SU-DHL-6 (cell line): ENCODE measurements around the gene ST3GAL5.
"Not testable (repeated sequence)": the region's sequence is repeated elsewhere in the genome, so short reads cannot be mapped to it uniquely, and the experiment has no call there.

ENCODE experiments used
- H2AFZ ChIP-seq: fragments of 200-600 bp; sonication (generic); 2 replicates; pipeline ENCODE4 v1.6.1; 2014; ENCODE audit warnings: low read depth, mild to moderate bottlenecking, moderate library complexity, mixed read lengths, antibody characterized with exemption, low read length; ENCODE audit not compliant: severe bottlenecking
- H3F3A ChIP-seq: fragments of 200-600 bp; shearing (Covaris generic); 2 replicates; pipeline ENCODE4 v1.6.0; 2016; ENCODE audit warnings: antibody characterized with exemption, mild to moderate bottlenecking; ENCODE audit not compliant: insufficient read depth
- H3K27ac ChIP-seq: fragments of 200-600 bp; sonication (generic); 2 replicates; pipeline ENCODE4 v1.5.1; 2016; ENCODE audit warnings: low read depth, mild to moderate bottlenecking, low read length, moderate library complexity, mixed read lengths
- H3K27me3 ChIP-seq: fragments of 200-600 bp; sonication (generic), shearing (Covaris generic); 2 replicates; pipeline ENCODE4 v1.6.0; 2014; ENCODE audit warnings: mild to moderate bottlenecking, low read length
- H3K36me3 ChIP-seq: fragments of 200-600 bp; sonication (generic); 2 replicates; pipeline ENCODE4 v1.6.1; 2014; ENCODE audit warnings: mild to moderate bottlenecking, low read length, mixed read lengths
- H3K4me2 ChIP-seq: fragments of 300-600, 200-600 bp; shearing (Covaris generic), sonication (generic); 2 replicates; pipeline ENCODE4 v1.6.0; 2014; ENCODE audit warnings: low read length, low read depth, mild to moderate bottlenecking; ENCODE audit not compliant: poor library complexity, severe bottlenecking
- H3K4me3 ChIP-seq: fragments of 200-600 bp; sonication (generic); 2 replicates; pipeline ENCODE4 v1.5.1; 2014; ENCODE audit warnings: antibody characterized with exemption, low read length, mild to moderate bottlenecking, mixed read lengths; ENCODE audit not compliant: insufficient read depth, poor library complexity, severe bottlenecking
- H3K79me2 ChIP-seq: fragments of 200-600 bp; sonication (generic); 2 replicates; pipeline ENCODE4 v1.6.1; 2014; ENCODE audit warnings: mild to moderate bottlenecking, low read length, moderate library complexity; ENCODE audit not compliant: insufficient read depth
- H3K9ac ChIP-seq: fragments of 200-600 bp; sonication (generic); 2 replicates; pipeline ENCODE4 v1.7.0; 2014; ENCODE audit warnings: mild to moderate bottlenecking, low read length
- H3K9me2 ChIP-seq: fragments of 200-600 bp; sonication (generic); replicated peaks from 2 replicates; pipeline ENCODE4 v1.6.1; 2014; ENCODE audit warnings: low read length; ENCODE audit not compliant: insufficient read depth
- H3K9me3 ChIP-seq: fragments of 200-600 bp; sonication (generic); 2 replicates; pipeline ENCODE4 v1.6.1; 2014; ENCODE audit warnings: low read length, mixed read lengths; ENCODE audit not compliant: insufficient read depth
- H4K20me1 ChIP-seq: fragments of 200-600 bp; sonication (generic); 2 replicates; pipeline ENCODE4 v1.6.1; 2014; ENCODE audit warnings: low read depth, mild to moderate bottlenecking, antibody characterized with exemption, low read length, moderate library complexity, mixed read lengths
- EZH2phosphoT487 ChIP-seq: fragments of 200-600 bp; sonication (generic), shearing (Covaris generic); conservative IDR thresholded peaks from 2 replicates; pipeline ENCODE4 v1.6.1; 2018; ENCODE audit warnings: mild to moderate bottlenecking, antibody characterized with exemption, low read length, moderate library complexity, mixed read lengths
- TF ChIP-seq, protein P1 (sequence below): fragments of 200-600 bp; sonication (generic); IDR thresholded peaks from one replicate; pipeline ENCODE4 v1.5.1; 2017; ENCODE audit warnings: antibody characterized with exemption, mild to moderate bottlenecking, low read length, moderate library complexity; ENCODE audit not compliant: insufficient read depth, poor library complexity, severe bottlenecking

ST3GAL5 gene

DNA sequence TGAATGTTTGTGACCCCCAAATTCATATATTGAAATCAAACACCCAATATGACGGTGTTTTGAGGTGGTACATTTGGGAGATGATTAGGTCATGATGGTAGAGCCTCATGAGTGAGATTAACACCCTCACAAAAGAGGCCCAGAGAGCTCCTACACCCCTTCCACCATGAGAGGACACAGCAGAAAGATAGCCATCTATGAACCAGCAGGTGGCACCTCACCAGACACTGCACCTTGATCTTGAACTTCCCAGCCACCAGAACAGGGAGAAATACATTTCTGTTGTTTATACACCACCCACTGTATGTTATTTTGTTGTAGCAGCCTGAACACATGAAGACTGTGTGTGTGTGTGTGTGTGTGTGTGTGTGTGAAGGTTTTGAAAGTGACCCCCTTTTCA, 58.1 kb downstream of the ST3GAL5 start:
- Histone ChIP-seq H3K36me3 (no peaks in the 10 kb centered on the region), H3F3A (no peaks in the 10 kb centered on the region), H3K4me2 (no peak overlapping the region), H3K79me2 (no peaks in the 10 kb centered on the region), H3K27ac (no peak overlapping the region), H3K9me3 (no peaks in the 10 kb centered on the region), H3K4me3 (no peak overlapping the region), H2AFZ (no peak overlapping the region), H3K9ac (no peak overlapping the region), H4K20me1 (no peaks in the 10 kb centered on the region), H3K27me3 (no peaks in the 10 kb centered on the region), H3K9me2 (no peaks in the 10 kb centered on the region)
- no peak for TF ChIP-seq EZH2phosphoT487
- TF ChIP-seq, protein P1, sequence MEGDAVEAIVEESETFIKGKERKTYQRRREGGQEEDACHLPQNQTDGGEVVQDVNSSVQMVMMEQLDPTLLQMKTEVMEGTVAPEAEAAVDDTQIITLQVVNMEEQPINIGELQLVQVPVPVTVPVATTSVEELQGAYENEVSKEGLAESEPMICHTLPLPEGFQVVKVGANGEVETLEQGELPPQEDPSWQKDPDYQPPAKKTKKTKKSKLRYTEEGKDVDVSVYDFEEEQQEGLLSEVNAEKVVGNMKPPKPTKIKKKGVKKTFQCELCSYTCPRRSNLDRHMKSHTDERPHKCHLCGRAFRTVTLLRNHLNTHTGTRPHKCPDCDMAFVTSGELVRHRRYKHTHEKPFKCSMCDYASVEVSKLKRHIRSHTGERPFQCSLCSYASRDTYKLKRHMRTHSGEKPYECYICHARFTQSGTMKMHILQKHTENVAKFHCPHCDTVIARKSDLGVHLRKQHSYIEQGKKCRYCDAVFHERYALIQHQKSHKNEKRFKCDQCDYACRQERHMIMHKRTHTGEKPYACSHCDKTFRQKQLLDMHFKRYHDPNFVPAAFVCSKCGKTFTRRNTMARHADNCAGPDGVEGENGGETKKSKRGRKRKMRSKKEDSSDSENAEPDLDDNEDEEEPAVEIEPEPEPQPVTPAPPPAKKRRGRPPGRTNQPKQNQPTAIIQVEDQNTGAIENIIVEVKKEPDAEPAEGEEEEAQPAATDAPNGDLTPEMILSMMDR, result no peak

- H3K4me2 ChIP-seq, H3F3A ChIP-seq, H3K27ac ChIP-seq, H3K79me2 ChIP-seq, H2AFZ ChIP-seq, H4K20me1 ChIP-seq, H3K36me3 ChIP-seq, H3K9me2 ChIP-seq, H3K4me3 ChIP-seq, H3K9ac ChIP-seq, H3K9me3 ChIP-seq, H3K27me3 ChIP-seq: not testable (repeated sequence)
These were observed 59.4 kb downstream of the ST3GAL5 start for GRCh38 chr2:85829394-85829793.

GRCh38 chr2:85828725-85829124, 60.1 kb downstream of the ST3GAL5 start:
- no peak overlapping the region for H2AFZ ChIP-seq
- no peaks in the 10 kb centered on the region for H3K36me3 ChIP-seq
- TF ChIP-seq EZH2phosphoT487, result no peak
- TF ChIP-seq, protein P1, result no peak
- no peaks in the 10 kb centered on the region for H3F3A ChIP-seq
- no peak overlapping the region for H3K27ac ChIP-seq
- no peaks in the 10 kb centered on the region for H3K27me3 ChIP-seq
- H3K79me2 ChIP-seq, result no peaks in the 10 kb centered on the region
- H3K9ac ChIP-seq, result no peak overlapping the region
- no peaks in the 10 kb centered on the region for H3K9me2 ChIP-seq
- no peaks in the 10 kb centered on the region for H3K9me3 ChIP-seq
- no peaks in the 10 kb centered on the region for H4K20me1 ChIP-seq
- H3K4me2 ChIP-seq, result no peak overlapping the region
- no peak overlapping the region for H3K4me3 ChIP-seq

DNA sequence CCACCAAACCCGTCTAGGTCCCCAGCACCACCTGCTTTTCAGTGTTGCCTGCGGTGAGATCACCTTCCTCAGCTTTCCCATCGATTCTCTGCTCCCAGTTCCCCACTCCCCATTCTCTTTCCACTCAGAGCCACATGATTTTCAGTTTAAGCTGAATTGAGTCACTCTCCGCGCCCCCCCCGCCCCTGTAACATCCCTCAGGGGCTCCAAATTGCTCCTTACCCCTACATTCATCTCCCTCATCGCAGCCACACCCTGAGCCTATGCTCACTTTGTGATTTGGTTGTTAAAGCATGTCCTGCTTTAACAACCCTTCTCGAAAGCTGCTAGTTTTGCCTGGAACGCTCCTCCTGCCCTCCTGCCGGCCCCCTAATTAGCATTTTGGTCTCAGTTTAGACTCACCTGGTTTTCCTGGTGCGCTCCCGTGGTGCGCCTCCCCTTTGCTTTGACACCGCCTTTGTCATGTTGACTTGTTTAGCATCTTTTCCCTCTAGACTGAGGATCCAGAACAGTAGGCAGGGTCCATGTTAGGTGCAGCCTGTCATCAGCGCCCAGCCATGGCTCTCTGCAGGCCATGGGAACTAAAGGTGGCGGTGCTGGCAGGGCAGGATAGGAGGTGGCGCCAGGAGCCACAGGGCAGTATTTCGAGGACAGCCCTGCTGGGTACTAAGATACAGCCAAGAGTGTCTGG, 60.8 kb downstream of the ST3GAL5 start:
- Histone ChIP-seq H3K27ac (no peak overlapping the region), H2AFZ (no peak overlapping the region), H3K9me2 (no peaks in the 10 kb centered on the region), H3F3A (no peaks in the 10 kb centered on the region), H3K4me3 (no peak overlapping the region), H3K4me2 (no peak overlapping the region), H3K36me3 (no peaks in the 10 kb centered on the region), H3K27me3 (no peaks in the 10 kb centered on the region), H3K79me2 (no peaks in the 10 kb centered on the region), H3K9ac (no peak overlapping the region), H3K9me3 (no peaks in the 10 kb centered on the region), H4K20me1 (no peaks in the 10 kb centered on the region)
- TF ChIP-seq EZH2phosphoT487, result no peak
- TF ChIP-seq, protein P1, result no peak
